ENCODE measurements around the gene TUBGCP3. TPM values are rescaled to one million over a fixed set of nuclear protein-coding genes. Genes with fewer than 3 reads are reported as not detected.

Gene TUBGCP3
- total RNA-seq, 2 experiments from 2014 or later, result 30.6 to 31.3 TPM

GRCh38 chr13:112580211-112580610, 7.7 kb downstream of the TUBGCP3 start:
- no peaks in the 10 kb centered on the region for H3K9me3 Mint-ChIP-seq
- H3K27ac Mint-ChIP-seq, result no peak overlapping the region
- H3K4me3 Mint-ChIP-seq, result no peak overlapping the region
- intact Hi-C loops (cut with DNase I, micrococcal nuclease), result loop anchor here in 1 of 2 experiments (10.0 kb wide), 1 partner anchor 1665 kb away; the partner anchor contains the start of gene ANKRD10
- peaks cover 21% of the 10 kb centered on the region for H3K36me3 Mint-ChIP-seq (ENCODE audit: low read depth)
- H3K4me1 ChIP-seq (ENCODE audit: insufficient read depth, low read length), result peaks cover 12% of the 10 kb centered on the region
- H3K27me3 Mint-ChIP-seq, result no peaks in the 10 kb centered on the region
- peaks cover 66% of the 10 kb centered on the region for H3K4me1 Mint-ChIP-seq (ENCODE audit: low read depth)
- ChIA-PET CTCF (interaction anchor here (0.8 kb wide), 1 partner anchor 11 kb away, joined by 3 read pairs; no protein-coding TSS in a partner anchor), POLR2A (no interaction called here)
- DNase-seq (no peak), ATAC-seq (ENCODE audit: poor library complexity) (no peak)
- no peak overlapping the region for H3K4me3 ChIP-seq (ENCODE audit: low read length)
- no peaks in the 10 kb centered on the region for H3K36me3 ChIP-seq (ENCODE audit: insufficient read depth, low read length)
- H3K27me3 ChIP-seq (ENCODE audit: control insufficient read depth in 1 of 2, insufficient read depth in 2 of 2, low read length in 2 of 2), result no peaks in the 10 kb centered on the region
- TF ChIP-seq CTCF (IDR thresholded peaks at IDR 0.05), result no peak
- peaks cover 0 to 5% of the 10 kb centered on the region in 2 experiments for H3K9me3 ChIP-seq (ENCODE audit: control insufficient read depth in 1 of 2, insufficient read depth in 1 of 2, low read length in 2 of 2)
- H3K27ac ChIP-seq (ENCODE audit: low read depth in 1 of 2, low read length in 2 of 2), result no peak overlapping the region

- Mint-ChIP-seq H3K27me3 (no peaks in the 10 kb centered on the region), H3K27ac (no peak overlapping the region), H3K4me3 (no peak overlapping the region), H3K9me3 (no peaks in the 10 kb centered on the region), H3K36me3 (ENCODE audit: low read depth) (peaks cover 21% of the 10 kb centered on the region), H3K4me1 (ENCODE audit: low read depth) (peaks cover 67% of the 10 kb centered on the region)
- POLR2A ChIA-PET, result no interaction called here
- Histone ChIP-seq H3K4me3 (ENCODE audit: low read length) (no peak overlapping the region), H3K9me3 (ENCODE audit: control insufficient read depth in 1 of 2, insufficient read depth in 1 of 2, low read length in 2 of 2) (peaks cover 0 to 5% of the 10 kb centered on the region in 2 experiments), H3K4me1 (ENCODE audit: insufficient read depth, low read length) (peaks cover 16% of the 10 kb centered on the region), H3K36me3 (ENCODE audit: insufficient read depth, low read length) (no peaks in the 10 kb centered on the region), H3K27ac (ENCODE audit: low read depth in 1 of 2, low read length in 2 of 2) (no peak overlapping the region), H3K27me3 (ENCODE audit: control insufficient read depth in 1 of 2, insufficient read depth in 2 of 2, low read length in 2 of 2) (no peaks in the 10 kb centered on the region)
- TF ChIP-seq CTCF (IDR thresholded peaks at IDR 0.05), result no peak
- ATAC-seq (ENCODE audit: poor library complexity) (no peak), DNase-seq (no peak)
- intact Hi-C loops (cut with DNase I, micrococcal nuclease), result no loop called here
- CTCF ChIA-PET, result no interaction called here
These were observed 8.6 kb downstream of the TUBGCP3 start for GRCh38 chr13:112579310-112579843.

- H3K4me1 ChIP-seq (ENCODE audit: insufficient read depth, low read length), result peaks cover 19% of the 10 kb centered on the region
- Mint-ChIP-seq H3K4me3 (no peak overlapping the region), H3K9me3 (no peaks in the 10 kb centered on the region), H3K27ac (no peak overlapping the region), H3K4me1 (ENCODE audit: low read depth) (peaks cover 65% of the 10 kb centered on the region), H3K27me3 (no peaks in the 10 kb centered on the region), H3K36me3 (ENCODE audit: low read depth) (peaks cover 19% of the 10 kb centered on the region)
- no peak for ATAC-seq (ENCODE audit: poor library complexity)
- DNase-seq, result no peak
- H3K27me3 ChIP-seq (ENCODE audit: control insufficient read depth in 1 of 2, insufficient read depth in 2 of 2, low read length in 2 of 2), result no peaks in the 10 kb centered on the region
- intact Hi-C loops (cut with DNase I, micrococcal nuclease), result no loop called here
- TF ChIP-seq CTCF (IDR thresholded peaks at IDR 0.05), result no peak
- H3K9me3 ChIP-seq (ENCODE audit: control insufficient read depth in 1 of 2, insufficient read depth in 1 of 2, low read length in 2 of 2), result peaks cover 0 to 5% of the 10 kb centered on the region in 2 experiments
- H3K4me3 ChIP-seq (ENCODE audit: low read length), result no peak overlapping the region
- H3K36me3 ChIP-seq (ENCODE audit: insufficient read depth, low read length), result no peaks in the 10 kb centered on the region
- no peak overlapping the region for H3K27ac ChIP-seq (ENCODE audit: low read depth in 1 of 2, low read length in 2 of 2)
- ChIA-PET CTCF (no interaction called here), POLR2A (no interaction called here)
These were observed 11.2 kb downstream of the TUBGCP3 start for GRCh38 chr13:112576768-112577167.
